GM18909 (cell line): ENCODE results near the gene ATP5MC3.

ENCODE experiments used
- ATAC-seq: cut with Tn5 transposase; IDR thresholded peaks from one replicate; pipeline ENCODE4 v1.9.1; 2021; ENCODE audit warnings: mild to moderate bottlenecking; ENCODE audit not compliant: unreplicated experiment, poor library complexity

Gene ATP5MC3

GRCh38 chr2:175126661-175127060 is 54.8 kb downstream of the ATP5MC3 start:
- ATAC-seq = no peak
